ENCODE measurements around the gene ITGAX.

The ITGAX gene

DNA sequence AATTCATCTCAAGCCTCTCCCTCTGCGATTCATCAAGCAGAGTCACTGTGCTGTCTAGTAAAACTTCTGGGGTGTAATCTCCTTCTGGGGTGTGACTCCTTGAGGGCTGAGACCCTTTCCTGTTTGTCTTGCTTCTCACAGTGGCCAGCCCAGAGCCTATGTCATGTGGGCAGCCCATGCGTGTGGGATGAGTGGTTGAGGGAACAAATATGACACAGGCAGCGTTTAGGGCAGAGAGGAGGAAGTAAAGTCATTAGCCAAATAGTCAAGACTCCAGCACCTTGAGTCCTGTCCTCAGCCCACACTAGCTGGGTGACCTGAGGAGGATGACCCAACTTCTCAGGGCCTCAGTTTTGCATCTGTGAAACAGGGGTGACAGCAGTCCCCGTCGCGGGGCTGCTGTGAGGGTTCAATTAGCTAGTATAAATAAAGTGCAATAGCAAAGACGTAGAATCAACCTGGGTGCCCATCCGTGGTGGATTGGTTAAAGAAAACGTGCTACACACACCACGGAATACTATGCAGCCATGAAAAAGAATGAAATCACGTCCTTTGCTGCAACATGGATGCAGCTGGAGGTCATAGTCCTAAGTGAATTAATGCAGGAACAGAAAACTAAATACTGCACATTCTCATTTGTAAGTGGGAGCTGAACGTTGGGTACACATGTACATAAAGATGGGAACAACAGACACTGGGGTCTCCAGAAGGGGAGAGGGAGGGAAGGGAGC, 4.5 kb upstream of the ITGAX start:
- DNase-seq = no peak

DNA sequence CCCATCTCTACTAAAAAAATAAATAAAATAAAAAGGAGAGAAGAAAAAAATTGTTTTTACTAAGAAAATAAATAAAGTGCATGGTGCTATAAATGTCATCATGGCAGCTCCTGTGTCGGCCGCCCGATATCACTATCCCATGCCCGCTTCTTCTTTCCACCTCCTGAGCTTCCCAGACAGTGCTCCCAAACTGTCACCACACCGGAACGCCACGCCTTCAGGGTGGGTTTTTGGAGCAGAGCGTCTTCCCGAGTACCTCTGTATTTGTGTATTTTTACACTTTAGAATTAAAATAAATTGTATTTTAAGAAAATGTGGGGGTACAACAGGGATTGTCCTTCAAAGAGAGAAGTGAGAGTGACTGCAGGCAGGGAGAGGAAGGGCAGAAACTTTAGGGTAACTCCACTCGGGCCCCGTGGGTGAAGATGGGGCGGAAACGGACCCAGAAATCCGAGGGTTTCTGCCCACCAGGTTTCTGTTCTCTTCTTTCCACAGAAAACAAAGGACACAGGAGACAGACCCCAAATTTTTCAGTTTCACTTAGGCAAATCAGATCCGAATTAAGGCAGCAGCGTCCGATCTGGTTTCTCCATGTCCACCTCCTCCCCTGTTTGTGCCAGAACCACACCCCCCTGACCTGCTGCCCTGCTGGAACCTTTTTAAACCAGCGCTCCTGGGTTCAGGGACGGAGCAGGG, 3.6 kb upstream of the ITGAX start:
- DNase-seq = no peak

DNA sequence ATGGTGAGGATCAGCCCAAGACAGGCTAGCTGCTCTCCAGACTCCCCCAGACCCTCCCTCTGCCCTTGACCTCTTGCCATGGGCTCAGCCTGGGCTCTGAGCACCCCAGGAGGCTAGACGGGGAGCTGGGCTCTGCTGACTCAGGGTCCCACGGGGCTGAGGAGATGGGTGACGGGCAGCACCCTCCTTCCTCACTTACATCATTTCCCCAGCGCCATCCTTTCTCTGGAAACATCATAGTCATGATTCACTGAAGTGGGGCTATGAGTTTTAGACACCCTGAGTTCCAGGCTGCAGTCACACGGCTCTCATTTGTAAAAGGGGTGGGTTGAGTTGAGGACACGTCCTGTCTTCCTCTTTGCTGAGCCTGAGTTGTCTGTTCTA, 3.0 kb upstream of the ITGAX start:
- no peak for DNase-seq

DNA sequence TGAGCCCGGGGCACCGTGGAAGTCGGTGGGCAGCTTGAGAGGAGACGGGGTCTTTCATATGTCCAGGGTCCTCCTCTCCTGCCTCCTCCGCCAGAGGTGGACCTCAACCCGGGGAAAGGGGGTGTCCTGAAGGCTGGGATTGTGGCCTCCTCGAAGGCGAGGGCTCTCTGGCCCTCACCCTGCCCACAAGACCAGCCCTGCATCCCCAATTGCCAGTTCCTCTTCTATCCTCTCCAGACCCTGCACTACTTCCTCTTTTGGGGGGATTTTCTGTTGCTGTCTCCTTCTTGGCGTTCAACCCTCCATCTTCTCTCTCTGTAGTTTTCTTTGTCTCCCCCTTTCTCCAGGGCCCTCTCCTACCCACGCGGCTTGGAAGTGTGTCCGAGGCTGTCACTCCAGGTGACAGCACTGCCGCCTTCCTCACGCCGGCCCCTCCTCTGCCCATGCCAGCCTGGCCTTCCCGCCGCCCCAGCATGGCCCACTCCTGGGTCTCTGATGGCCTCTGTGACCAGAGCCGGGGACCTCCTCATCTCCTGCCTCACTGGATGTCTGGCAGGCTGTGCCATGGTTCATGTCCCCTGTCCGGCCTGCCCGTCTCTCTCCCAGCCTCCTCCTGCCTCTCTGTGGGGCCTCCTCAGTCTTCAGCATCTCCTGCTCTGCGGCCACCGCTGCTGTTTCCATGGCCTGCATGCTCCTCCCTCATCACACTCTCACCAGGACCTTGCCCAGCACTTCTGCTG, 2.4 kb upstream of the ITGAX start:
- no peak for DNase-seq

DNA sequence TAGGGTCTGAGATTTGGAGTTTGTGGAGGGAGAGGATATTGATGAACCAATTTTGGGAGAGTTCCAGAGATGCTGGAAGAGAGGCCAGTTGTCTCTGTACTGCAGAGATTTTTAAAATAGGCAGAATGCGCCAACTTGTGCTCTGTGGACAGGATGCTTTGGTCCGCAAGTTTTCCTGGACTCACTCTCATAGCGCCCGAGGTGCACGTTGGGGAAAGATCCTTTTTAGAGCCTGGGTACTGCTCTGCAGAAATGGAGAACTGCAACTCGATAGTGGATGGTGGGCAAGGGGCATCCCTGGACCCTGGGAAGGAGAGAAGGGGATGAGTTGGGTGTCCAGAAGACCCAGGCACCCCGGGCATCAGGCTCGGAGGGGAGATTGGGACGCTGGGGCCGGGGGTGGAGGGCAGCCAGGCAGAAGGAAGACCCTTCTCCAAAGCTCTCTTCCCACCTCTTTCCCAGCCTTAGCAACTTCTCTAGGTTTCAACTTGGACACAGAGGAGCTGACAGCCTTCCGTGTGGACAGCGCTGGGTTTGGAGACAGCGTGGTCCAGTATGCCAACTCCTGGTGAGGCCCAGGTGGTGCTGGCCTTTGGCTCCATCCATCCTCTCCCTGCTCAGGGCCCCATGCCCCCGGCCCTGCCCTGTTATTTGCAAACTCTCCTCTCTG, 590 bp downstream of the ITGAX start:
- no peak for DNase-seq

DNA sequence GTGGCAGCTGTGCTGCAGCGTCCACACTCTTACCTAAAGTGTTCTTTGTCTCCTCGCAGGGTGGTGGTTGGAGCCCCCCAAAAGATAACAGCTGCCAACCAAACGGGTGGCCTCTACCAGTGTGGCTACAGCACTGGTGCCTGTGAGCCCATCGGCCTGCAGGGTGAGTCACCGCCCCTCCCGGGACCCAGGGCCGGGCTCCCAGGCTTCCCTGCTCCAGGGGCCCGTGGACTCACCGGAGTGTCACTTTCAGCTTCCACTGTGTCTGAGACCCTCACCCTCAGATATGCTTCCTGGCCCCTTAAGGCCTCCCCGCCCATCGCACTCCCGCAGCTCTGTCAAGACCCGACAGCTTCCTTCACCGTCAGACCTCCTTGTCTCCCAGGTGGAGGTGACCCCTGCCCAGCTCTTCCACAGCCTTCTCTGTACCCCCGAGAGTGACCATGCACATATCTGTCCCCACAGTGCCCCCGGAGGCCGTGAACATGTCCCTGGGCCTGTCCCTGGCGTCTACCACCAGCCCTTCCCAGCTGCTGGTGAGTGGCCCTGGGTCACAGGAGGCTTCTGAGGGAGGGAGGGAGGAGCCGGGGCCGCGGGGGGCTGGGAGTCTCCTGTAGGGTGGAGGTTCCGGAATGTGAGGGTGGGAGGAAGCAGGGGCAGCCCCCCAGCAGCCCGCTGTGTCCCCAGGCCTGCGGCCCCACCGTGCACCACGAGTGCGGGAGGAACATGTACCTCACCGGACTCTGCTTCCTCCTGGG, 1.8 kb downstream of the ITGAX start:
- DNase-seq = no peak

DNA sequence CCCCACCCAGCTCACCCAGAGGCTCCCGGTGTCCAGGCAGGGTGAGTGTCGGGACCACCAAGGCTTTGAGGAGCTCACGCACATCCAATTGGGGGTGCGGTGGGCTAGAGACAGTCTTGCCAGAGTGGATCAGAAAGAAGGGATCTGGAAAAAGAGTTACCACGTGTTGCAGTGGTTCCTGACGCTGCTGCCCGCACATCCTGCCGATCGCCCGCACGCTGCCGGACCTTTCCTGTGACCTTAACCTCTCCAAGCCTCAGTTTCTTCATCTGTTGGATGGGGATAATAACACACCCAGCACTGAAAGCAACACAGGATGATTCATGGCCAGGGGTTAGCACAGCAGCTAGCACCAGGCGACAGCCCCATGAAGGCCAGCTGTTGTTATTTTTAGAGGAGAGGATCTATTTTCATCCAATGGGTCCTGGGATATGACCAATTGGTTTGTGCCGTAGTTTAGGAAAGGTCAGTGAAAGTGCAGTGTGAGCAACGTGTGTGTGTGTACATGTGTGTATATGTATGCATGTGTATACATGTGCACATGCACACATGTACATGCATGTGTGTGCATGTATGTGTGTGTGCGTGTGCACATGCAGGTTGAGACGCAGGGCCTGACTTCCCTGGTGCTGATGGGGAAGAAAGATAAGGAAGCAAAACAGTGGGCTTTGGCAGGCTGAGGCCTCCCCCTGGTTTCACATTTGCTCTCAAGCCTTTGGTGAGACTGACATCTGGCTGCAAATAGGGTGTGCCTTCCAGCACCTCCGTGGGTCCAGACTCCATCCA, 2.5 kb downstream of the ITGAX start:
- no peak for DNase-seq

DNA sequence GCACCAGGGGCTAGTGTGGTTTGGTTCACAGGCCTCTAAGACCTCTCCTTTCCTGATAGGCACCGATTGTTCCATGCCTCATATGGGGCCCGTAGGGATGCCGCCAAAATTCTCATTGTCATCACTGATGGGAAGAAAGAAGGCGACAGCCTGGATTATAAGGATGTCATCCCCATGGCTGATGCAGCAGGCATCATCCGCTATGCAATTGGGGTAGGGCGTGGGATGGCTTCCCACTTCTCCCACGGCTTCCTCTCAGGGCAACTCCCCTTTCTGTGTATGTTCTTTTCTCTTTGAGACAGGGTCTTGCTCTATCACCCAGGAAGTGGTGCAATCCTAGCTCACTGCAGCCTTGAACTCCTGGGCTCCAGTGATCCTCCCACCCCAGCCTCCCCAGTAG, 5.3 kb downstream of the ITGAX start:
- DNase-seq = no peak

DNA sequence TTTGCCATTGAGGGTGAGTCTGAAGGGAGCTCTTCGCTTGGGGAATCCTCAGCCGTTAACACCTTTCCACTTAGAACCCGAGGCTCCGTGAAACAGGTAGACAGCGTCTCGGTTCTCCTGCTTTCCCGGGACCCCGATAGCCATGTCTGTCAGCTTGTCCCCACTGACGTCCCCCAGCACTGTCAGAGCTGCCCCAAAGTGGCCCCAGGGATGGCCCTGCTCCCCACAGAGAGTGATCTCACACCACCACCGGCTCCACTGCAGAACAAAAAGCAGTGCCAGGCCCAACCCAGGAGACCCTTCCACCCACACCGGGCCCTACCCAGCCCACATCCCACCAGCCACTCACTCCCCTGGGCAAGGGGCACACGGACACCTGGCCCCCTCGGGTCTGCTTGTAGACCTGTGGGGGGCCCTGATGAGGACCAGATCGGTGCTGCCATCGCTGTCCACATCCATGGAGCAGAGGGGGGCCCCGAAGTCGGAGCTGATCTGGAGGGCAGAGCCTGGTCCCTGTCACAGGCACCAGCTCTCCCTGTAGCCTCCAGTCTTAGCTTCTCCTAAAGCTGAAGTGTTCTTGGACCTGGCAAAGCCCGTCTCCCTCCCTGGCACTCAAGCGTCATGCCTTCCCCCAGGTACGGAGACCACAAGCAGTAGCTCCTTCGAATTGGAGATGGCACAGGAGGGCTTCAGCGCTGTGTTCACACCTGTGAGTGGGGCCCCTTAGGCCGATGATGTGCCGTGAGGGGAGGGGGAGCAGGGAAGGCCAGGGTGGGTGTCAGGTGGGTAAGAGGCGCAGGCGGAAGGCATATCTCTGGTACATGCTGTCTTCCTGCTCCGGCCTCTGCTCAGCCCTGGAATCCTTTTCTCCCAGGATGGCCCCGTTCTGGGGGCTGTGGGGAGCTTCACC, 6.5 kb downstream of the ITGAX start:
- no peak for DNase-seq

DNA sequence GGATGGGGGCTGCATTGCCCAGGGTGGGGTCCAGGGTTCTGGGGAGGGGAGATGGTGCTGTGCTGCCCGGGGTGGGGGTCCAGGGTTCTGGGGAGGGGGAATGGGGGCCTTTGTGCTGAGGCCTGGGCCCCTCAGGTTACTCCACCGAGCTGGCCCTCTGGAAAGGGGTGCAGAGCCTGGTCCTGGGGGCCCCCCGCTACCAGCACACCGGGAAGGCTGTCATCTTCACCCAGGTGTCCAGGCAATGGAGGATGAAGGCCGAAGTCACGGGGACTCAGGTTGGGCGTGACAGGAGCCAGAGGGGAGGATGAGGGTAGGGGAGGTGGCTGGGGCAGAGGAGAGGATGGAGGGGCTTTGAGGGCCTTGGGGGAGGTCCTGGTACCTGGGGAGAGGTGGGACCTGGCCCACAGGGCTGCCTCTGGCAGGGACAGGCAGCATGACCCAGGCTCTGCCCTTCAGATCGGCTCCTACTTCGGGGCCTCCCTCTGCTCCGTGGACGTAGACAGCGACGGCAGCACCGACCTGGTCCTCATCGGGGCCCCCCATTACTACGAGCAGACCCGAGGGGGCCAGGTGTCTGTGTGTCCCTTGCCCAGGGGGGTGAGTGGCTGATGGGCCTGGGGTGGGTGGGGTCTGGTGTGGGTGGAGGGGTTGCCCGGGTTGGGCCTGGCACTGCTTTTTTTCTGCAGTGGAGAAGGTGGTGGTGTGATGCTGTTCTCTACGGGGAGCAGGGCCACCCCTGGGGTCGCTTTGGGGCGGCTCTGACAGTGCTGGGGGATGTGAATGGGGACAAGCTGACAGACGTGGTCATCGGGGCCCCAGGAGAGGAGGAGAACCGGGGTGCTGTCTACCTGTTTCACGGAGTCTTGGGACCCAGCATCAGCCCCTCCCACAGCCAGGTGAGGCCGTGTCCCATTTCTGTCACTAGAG, 7.8 kb downstream of the ITGAX start:
- DNase-seq = no peak

DNA sequence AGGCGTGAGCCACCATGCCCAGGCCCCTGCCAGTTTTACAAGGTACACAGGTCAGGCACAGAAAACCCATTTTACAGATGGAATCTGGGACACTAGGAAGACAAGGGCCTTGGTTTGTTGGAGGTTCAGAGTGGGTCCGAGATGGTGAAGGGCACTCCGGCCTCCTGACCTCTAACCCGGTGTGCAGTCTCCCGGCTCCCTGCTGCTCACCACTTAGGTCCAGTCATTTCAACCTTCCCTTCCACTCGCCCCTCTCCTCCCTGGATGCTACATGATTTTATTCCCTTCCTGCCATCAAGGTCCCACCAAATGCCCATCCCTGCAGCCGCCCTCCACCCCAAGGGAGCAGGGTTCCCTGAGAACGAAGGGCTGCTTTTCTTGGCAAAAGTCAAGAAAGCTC, 8.7 kb downstream of the ITGAX start:
- no peak for DNase-seq

DNA sequence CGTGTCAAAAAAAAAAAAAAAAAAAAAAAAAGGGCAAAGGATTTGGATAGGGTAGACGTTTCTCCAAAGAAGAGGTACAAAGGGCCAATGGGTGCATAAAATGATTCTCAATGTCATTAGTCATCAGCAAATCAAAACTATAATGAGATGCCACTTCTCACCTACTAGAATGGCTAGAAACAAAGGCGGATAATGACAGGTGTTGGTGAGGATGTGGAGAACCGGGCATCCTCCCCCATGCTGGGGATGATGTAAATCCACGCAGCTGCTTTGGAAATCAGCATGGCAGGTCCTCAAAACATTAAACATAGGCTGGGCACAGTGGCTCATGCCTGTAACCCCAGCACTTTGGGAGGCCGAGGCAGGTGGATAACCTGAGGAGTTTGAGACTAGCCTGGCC, 9.4 kb downstream of the ITGAX start:
- no peak for DNase-seq

DNA sequence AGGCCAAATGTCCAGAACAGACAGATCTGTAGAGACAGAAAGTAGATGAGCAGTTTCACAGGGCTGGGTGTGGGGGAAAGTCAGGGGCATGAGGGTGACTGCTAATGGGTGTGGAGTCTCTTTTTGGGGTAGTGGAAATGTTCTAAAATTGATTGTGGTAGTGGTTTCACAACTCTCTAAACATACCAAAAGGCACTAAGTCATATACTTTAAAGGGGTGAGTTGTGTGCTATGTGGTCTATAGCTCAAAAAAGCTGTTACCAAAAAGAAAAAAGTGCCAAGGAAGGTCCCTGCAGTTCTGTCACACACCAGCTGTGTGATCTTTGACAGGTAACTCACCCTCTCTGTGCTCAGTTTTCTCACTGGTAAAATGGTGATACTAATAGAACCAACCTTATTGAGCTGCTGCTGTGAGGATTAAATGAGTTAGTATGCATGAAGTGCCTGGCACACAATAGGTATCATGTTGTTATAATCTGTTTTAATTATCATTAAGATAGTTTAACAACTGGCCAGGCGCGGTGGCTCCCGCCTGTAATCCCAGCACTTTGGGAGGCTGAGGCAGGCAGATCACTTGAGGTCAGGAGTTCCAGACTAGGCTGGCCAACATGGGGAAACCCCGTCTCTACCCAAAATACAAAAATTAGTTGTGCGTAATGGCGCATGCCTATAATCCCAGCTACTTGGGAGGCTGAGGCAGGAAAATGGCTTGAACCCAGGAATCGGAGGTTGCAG, 10.3 kb downstream of the ITGAX start:
- DNase-seq = no peak

DNA sequence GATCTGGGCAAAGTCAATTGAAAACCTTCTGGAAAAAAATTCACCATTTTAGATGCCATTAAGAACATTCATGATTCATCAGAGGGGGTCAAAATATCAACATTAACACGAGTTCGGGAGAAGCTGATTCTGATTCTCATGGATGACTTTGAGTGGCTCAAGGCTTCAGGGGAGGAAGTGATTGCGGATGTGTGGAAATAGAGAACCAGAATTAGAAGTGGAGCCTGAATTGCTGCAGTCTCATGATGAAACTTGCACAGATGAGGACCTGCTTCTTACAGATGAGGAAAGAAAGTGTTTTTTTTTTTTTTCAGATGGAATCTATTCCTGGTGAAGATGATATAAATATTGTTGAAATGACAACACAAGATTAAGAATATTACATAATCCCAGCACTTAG, 12.9 kb downstream of the ITGAX start:
- DNase-seq = no peak

DNA sequence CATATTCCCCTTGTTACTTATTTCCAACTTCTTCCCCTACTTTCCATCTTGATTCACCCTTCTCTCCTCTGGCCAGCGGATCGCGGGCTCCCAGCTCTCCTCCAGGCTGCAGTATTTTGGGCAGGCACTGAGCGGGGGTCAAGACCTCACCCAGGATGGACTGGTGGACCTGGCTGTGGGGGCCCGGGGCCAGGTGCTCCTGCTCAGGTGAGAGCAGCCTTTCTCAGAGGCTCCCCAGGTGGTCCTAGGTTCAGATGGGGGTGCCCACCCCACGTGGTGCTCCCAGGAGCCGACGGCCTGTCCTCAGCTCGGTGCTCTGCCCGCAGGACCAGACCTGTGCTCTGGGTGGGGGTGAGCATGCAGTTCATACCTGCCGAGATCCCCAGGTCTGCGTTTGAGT, 16.0 kb downstream of the ITGAX start:
- no peak for DNase-seq

DNA sequence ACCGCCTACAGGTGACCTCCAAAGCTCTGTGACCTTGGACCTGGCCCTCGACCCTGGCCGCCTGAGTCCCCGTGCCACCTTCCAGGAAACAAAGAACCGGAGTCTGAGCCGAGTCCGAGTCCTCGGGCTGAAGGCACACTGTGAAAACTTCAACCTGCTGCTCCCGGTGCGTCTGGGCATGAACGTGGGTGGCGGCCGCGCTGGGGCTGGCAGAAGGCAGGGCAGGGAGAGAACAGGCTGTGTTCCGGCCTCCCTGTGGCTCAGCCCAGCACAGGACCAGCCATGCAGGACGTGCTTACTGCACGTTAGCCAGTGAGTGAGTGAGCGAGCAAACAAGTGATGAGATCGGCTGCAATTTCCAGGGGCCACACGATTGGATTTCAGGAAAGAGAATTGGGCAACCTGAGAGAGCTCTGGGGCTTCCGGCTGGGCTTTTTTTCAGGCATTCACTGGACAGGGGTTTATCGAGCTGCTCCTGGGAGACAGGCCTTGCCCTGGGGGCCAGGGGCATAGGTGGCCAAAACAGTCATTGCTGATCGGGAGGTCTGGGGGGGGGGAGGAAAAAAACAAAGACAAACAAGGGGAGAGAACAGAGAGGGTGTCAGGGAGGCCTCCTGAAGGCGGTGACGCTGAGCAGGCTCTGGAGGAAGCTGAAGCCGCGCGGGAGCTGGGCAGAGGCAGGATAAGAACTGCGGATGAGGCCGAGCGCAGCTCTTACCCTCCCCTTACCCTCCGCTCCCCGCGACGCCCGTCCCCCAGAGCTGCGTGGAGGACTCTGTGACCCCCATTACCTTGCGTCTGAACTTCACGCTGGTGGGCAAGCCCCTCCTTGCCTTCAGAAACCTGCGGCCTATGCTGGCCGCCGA, 16.9 kb downstream of the ITGAX start:
- no peak for DNase-seq

DNA sequence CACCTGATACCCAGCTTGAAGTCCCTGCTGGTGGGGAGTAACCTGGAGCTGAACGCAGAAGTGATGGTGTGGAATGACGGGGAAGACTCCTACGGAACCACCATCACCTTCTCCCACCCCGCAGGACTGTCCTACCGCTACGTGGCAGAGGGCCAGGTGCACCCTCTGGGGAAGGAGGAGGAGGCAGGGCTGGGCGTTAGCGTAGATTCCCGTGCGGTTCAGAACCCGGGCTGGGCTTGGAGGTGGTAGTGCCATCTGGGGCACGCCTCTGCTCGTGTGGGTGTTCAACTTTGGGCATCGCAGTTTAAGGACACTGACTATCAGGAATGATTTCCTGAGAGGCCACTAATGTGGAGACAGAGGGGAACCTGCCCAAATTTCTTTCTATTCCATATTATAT, 18.3 kb downstream of the ITGAX start:
- DNase-seq = no peak

DNA sequence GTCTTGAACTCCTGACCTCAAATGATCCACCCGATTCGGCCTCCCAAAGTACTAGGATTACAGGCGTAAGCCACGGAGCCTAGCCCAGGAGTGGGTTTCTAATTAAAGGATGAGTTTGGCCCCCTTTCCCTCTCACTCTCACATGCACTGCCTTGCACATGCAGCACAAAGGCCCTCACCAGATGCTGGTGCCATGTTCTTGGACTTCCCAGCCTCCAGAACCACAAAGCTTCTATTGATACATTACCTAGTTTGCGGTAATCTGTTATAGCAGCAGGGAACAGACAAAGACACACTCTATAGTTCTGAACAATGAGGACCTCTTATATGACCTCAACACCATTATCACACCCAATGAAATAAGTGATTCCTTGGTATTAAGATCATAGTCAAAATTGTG, 20.3 kb downstream of the ITGAX start:
- no peak for DNase-seq

Data from activated CD4-positive, CD25-positive, alpha-beta regulatory T cell (primary cell).